HG02885 (cell line): ENCODE measurements around the gene SLC1A3.

ENCODE experiments used
- ATAC-seq: cut with Tn5 transposase; IDR thresholded peaks from one replicate; pipeline ENCODE4 v1.9.1; 2021; ENCODE audit warnings: mild to moderate bottlenecking; ENCODE audit not compliant: unreplicated experiment, poor library complexity

The SLC1A3 gene

DNA sequence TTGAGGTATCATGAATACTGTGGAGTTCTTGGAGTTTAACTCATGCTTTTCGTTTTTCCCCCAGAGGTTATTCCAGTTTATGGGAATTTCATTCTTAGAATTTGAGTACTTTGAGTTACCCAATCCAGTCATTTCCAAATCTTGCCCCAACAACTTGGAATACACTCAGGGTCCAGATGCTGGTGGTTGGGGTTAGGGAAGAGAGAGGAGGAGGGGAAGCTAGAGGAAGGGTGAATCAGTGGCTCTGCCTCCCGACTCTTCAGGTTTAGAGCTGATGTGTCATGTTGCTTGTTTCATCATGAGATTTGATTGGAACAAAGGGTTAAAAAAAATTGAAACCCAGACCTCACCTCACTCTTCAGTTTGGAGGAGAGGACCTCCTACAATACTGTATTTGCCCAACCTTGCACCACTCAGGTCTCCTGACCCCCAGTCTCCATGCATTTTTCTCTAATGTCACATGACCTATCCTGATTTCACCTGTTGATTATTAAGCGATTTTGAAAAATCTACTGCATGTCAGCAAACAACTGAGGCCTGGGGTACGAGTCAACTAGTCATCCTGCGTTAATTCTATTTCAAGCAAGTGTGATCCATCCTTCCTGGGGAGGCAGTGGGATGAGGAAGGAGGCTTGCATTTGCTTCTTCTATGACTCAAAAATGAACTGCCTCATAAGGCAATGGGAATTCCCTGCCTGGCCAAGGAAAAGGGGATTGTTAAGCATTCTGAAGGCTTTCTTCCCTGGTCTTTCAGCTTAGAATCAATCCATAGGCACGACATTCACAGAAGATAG, 6.2 kb upstream of the SLC1A3 start:
- ATAC-seq, result no peak

- no peak for ATAC-seq
Measured at GRCh38 chr5:36600917-36601527, 5.4 kb upstream of the SLC1A3 start.

DNA sequence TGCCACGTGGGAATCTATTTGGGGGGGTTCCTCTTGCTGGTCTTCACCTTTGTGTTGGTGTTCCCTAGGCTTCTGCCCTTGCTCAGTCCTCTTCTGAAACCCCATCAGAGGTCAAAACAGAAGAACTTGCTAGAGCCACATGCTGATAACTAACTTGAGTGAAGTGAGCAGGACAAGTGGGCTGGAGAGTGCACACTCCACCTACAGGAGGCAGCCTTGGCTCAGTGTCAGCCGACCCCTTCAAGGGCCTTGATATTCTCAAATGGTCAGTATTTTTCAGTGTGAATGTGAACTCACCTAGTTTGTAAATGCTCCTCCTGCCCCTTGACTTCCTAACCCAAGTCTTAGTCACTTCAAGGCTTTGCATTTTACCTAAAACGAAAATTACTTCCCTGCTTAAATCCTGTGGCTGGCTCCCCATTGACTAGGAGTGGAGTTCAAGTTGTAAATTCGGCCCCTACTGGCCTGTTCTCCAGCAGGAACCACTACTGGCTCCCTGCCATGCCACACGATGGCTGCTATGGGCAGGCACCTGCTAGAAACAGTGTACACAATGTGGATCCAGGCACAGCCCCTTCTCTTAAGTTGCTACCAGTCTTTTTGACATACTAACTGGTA, 3.6 kb upstream of the SLC1A3 start:
- no peak for ATAC-seq

GRCh38 chr5:36605241-36605640, 1.2 kb upstream of the SLC1A3 start:
- ATAC-seq, result no peak

DNA sequence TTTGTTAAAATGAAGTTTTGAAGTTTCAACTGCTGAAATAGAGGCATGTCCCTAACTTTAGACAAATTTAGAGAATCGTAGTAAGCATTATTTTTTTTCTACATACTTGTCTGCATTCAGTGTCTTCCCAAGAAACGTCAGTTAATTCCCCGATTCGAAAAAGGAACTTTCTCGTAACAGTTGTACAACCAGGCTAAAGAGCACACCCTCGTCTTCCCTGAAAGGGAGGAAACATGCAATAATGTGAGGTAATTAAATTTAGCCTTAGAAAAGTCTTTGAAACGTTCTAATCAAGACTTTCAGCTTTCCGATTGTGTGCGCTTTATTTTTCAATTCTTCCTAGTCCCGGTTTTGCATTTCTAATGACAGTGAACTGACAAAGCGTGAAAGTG, 374 bp upstream of the SLC1A3 start:
- no peak for ATAC-seq

GRCh38 chr5:36607114-36607571, 737 bp downstream of the SLC1A3 start:
- ATAC-seq, result no peak

DNA sequence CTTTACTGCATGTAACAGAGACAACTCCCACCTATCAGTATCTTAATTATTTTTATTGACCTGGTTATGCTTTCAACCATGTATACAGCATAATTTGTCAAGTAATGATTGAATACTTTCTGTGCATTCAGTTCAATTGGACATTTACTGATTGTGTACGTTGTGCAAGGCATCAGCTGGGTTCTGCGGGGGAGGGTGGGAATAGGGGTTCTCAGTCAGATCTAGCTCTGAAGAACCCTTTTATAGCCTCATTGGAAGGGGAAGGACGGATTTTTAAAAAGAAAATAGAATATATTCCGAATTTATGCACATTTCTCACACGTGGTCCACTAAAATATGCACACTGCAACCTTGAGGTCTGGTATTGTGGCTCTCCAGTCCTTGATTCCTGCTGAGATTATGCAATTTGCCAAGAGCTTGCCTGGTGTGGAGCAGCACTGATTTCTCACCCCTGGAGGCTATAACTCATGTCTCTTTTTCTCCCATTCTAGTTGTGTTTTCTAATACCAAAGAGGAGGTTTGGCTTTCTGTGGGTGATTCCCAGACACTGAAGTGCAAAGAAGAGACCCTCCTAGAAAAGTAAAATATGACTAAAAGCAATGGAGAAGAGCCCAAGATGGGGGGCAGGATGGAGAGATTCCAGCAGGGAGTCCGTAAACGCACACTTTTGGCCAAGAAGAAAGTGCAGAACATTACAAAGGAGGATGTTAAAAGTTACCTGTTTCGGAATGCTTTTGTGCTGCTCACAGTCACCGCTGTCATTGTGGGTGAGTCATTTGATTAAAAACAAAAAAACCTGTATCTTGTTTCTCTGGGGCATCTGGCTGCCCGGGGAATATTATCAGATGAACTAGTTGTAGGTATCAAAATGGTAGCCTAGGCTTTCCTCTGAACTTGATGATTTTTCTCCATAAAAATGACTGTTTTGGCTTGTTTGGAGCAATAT, 1.7 kb downstream of the SLC1A3 start:
- no peak for ATAC-seq

DNA sequence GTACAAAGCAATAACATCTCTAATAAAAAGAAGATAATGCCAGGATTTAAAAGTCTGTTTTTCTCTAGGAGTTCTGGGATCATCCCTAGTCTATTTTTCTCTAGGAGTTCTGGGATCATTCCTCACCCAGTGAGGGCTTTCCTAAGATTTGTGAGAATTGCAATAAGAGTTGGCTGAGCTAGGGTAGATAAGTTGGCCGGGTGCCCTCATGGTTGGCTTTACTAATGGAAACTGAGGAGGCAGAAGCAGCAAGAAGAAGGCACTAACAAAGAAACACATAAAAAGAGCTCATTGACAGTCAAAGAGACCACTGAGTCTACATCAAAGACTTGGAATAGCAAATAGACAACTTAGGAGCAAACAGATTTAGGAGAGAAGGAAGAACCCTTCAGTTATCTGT, 4.2 kb downstream of the SLC1A3 start:
- ATAC-seq, result no peak

DNA sequence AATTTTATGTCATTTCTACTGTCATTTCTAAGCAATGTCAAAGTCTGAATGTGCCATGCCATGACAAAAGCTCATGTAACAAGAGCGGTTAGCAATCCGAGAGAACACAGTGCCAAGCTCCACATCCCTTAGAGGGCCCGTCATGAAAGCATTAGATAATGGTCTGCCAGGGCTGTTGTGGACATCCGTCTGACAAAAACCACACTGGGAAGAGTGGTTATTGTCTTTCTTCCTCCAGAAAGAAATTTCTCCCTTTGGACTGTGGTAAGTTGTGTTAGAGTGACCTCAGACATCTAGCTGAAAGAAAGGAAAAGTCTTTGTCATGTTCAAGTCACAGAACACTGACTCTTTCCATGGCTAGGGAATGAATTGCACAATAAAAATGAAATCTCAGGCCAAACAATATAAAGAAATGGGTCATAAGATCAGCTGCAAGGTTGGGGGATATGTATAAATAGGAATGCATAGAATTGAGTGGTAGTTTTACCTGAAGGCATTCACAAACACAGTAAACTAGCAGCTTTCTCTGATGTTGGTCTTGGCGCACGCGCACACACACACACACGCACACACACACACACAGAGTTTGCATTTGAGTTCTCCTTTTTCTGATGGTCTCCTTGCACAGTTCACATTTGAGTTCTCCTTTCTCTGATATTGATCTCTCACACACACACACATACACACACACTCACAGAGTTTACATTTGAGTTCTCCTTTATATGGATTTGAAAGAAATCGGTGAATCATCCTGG, 5.3 kb downstream of the SLC1A3 start:
- ATAC-seq, result no peak

DNA sequence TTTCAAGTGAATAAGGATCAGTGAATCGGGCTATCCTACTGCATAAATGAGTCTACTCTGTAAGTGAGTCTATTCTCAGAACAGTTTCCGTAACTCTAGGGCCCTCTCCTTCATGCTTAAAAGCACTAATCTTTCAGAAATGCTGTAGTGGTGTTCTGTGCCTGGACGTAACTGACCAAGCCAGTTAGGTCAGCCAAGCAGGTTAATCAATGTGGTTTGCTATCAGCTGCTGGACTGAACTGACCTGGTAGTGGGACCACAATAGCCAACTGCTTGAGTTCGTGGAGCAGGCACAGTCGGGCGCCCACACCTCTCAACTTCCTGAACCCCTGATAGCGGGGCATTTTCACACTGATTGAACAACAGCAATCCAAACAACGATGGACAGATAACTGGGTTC, 6.8 kb downstream of the SLC1A3 start:
- ATAC-seq, result no peak

- no peak for ATAC-seq
Measured at GRCh38 chr5:36613771-36614656, 7.6 kb downstream of the SLC1A3 start.

DNA sequence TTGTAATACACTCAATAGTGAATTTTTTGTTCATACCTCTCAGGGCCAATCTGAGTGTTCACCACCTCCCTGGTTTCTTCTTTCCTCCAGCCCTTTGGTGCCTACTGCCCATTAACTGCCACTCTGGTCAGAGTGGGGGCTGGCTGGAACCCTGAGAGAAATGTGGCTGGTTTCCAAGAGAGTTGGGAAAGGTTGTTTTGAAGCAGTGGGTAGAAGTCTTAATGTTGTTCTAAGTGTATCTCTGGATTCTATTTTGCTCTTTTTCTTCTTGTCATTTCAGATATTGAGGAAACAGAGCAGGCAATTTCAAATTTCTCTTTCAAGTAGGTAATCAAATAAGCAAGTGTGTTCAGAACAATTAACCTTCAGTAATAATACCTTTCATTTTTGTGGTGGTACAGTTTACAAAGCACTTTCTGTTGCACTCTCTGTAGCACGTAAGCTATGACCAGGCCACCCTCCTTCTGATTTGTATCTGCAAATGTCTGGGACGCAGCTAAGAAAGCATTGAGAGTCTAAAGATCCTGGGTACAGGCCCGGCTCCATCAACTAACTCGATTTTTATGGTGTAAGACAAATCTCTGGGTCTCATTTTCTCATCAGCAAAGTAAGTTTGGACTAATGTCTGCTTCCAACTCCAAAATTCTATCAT, 8.4 kb downstream of the SLC1A3 start:
- ATAC-seq, result no peak

DNA sequence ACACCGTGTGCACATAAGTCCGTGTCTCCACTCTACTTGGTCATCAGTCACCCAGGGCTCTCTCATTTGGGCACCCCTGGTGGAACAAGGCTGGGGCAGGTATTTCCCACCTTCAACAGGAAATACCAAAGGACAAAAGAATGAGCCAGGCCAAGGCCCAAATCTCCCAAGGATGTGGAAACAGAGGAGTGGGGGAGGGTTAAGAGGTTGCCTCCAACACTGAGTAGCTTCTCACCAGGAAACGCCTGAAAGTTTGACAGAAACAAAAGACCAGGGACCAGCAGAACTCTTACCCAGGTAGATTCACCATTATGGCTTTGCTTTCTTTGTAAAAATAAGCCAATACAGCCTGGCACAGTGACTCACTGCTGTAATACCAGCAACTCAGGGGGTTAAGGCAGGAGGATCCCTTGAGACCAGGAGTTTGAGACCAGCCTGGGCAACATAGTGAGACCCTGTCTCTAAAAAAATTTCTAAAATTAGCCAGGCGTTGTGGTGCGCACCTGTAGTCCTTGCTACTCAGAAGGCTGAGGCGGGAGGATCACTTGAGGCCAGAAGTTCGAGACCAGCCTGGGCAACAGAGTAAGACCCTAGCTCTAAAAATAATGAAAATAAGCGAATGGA, 12.7 kb downstream of the SLC1A3 start:
- ATAC-seq, result no peak

- no peak for ATAC-seq
Measured at GRCh38 chr5:36621985-36622384, 15.6 kb downstream of the SLC1A3 start.

DNA sequence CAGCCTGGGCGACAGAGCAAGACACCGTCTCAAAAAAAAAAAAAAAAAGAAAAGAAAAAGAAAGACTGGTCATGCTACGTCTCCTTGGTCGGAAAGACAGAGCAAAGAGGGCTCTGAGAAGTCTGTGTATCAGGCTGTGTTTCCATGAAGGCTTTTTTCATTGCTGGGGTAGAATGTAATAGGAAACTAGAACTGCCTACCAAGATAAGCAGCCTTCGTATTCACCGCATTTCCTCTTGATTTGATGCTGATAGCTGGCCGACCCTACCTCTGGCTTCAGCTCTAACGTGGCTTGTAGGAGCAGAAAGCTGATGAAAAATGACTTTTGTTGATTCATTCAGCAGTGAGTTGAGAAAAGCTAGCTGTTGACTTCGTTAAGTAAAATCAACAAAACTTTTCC, 17.4 kb downstream of the SLC1A3 start:
- no peak for ATAC-seq

DNA sequence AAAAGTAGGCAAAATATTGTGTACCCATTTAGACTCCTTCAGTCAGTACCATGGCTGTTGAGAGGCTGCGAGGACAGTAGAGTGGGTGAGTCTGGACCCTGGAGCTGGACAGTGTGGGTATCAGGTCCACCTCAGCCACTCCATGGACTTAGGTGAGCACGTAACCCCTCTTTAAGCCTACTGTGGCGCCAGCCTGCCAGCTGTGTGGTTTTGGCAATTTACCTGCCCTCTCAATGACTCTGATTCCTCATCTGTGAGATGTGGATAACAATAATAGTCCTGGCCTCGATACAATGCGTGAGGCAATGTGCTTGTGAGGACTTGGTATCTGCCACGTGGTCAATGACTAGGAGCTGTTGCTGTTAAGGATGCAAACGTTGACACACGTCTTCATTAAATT, 17.9 kb downstream of the SLC1A3 start:
- no peak for ATAC-seq

GRCh38 chr5:36628695-36629094, 22.3 kb downstream of the SLC1A3 start:
- ATAC-seq, result no peak

GRCh38 chr5:36629729-36630128, 23.3 kb downstream of the SLC1A3 start:
- ATAC-seq, result no peak
